WTC11 (cell line): ENCODE measurements around the gene IMMP1L.

Experiments used
- CTCF ChIP-seq: fragments of 200-600 bp; IDR thresholded peaks from 2 replicates; pipeline ENCODE4 v1.8.0; 2022; ENCODE audit warnings: antibody characterized with exemption
- E2F1 ChIP-seq: sonication (generic); formaldehyde crosslinking; IDR thresholded peaks from 2 replicates; pipeline ENCODE4 v1.8.0; 2022; ENCODE audit warnings: mild to moderate bottlenecking, missing genetic modification reagents
- FOXK1 ChIP-seq: sonication (generic); formaldehyde crosslinking; IDR thresholded peaks from 2 replicates; pipeline ENCODE4 v1.8.0; 2022; ENCODE audit warnings: mild to moderate bottlenecking, moderate library complexity, missing genetic modification reagents
- PREB ChIP-seq: sonication (generic); formaldehyde crosslinking; IDR thresholded peaks from 2 replicates; pipeline ENCODE4 v1.8.1; 2022; ENCODE audit warnings: mild to moderate bottlenecking, missing genetic modification reagents, moderate library complexity, borderline replicate concordance
- USF1 ChIP-seq: sonication (generic); formaldehyde crosslinking; IDR thresholded peaks from 2 replicates; pipeline ENCODE4 v1.8.0; 2022; ENCODE audit warnings: mild to moderate bottlenecking, missing genetic modification reagents

GRCh38 chr11:31417816-31418215 lies 91.6 kb downstream of the IMMP1L start:
- TF ChIP-seq CTCF: no peak
- TF ChIP-seq FOXK1 (CRISPR knock-in tag): no peak
- TF ChIP-seq PREB: no peak
- TF ChIP-seq USF1: no peak
- no peak for TF ChIP-seq E2F1 (CRISPR knock-in tag)
